HG03060 (cell line): ENCODE measurements around the gene TOR4A.

ENCODE experiments used
- ATAC-seq: cut with Tn5 transposase; IDR thresholded peaks from one replicate; pipeline ENCODE4 v1.9.1; 2021; ENCODE audit warnings: low read depth, moderate number of reproducible peaks; ENCODE audit not compliant: unreplicated experiment

Gene TOR4A

DNA sequence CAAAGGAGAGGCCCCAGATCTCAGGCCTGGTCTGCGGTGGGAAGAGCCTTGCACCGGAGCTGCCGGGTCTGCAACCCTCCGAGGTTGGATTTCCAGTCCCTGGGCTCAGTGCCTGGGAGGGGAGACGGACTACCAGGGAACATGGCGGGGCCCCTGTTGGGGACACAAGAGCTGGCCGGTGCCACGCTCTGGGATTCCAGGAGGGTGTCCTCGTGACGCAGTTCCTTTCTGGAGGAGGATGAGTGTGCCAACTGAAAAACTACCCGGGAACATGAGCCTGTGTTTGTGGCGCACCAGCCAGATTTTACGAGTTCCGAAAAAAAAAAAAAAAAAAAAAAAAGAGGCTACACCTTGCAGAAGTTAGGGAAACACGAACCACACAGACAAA, 15.6 kb downstream of the TOR4A start:
- no peak for ATAC-seq

GRCh38 chr9:137293482-137294090, 16.1 kb downstream of the TOR4A start:
- ATAC-seq = no peak

GRCh38 chr9:137294091-137294680, 16.7 kb downstream of the TOR4A start:
- ATAC-seq = no peak

- no peak for ATAC-seq
These were observed 17.2 kb downstream of the TOR4A start for GRCh38 chr9:137294681-137295237.

- no peak for ATAC-seq
These were observed 17.8 kb downstream of the TOR4A start for GRCh38 chr9:137295238-137295811.

- no peak for ATAC-seq
These were observed 18.5 kb downstream of the TOR4A start for GRCh38 chr9:137295849-137296669.

DNA sequence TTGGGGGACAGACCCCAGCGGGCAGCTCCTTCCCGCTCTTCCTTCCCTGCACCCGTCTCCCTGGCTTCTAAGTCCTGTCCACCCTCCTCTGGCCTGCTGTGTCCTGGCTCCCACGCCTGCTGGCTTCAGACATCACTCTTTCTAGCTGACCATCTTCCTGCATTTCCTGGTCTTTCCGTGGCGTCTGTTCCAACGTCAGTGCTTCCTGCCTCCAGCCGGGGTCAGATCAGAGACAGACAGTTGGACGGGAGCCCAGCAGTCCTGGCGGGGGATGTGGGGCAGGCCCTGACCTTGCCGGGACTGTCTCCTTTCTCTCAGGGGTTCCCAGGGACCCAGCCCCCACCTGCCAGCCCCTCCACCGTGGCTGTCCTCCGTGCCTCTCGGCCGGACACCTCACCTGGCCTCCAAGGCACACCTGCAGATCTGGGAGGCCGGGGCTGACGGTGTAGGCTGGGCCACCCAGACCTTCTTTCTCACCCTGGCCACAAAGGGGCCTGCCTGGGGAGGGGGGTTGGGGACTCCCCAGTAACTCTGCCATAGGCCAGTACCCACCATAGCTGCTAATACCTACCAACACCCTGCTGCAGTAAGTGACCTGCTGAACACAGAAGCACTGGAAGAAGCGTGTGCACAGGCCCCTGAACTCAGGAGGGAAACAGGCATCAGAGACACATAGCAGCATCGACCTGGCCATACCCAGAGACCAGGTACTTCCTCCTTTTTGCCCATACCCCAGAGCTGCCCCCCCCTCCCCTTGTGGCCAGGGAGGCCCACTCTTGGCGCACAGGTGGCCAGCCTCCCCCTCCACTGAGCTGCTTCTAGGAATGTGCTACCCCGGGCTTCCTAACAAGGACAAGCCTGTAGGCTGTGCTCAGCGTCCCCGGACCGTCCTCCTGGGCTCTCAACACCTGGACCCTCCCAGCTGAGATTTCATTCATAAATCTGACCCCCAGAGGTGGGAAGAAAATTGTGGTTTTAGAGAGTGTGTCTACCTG, 19.4 kb downstream of the TOR4A start:
- ATAC-seq = no peak

GRCh38 chr9:137297966-137298365, 20.4 kb downstream of the TOR4A start:
- no peak for ATAC-seq

GRCh38 chr9:137298401-137299202, 21.1 kb downstream of the TOR4A start:
- no peak for ATAC-seq

GRCh38 chr9:137299203-137299565, 21.7 kb downstream of the TOR4A start:
- no peak for ATAC-seq

DNA sequence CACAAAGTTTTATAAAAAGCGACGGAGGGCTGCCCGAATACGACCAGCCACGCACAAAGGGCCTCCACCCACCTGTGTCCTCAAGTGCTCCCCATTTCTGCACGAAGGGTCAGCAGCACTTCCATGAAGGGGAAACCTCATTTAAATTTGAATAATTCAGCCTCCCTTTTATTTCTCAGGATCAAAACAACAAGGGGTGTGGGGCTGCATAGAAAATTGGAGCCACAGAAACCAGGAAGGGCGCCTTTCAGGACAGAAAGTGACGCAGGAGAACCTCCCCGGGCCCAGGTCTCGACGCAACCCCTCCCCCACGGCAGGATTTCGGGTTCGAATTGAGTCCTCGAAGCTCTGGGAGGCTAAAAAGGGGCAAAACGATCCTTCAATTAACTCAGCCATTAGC, 22.4 kb downstream of the TOR4A start:
- ATAC-seq = no peak

DNA sequence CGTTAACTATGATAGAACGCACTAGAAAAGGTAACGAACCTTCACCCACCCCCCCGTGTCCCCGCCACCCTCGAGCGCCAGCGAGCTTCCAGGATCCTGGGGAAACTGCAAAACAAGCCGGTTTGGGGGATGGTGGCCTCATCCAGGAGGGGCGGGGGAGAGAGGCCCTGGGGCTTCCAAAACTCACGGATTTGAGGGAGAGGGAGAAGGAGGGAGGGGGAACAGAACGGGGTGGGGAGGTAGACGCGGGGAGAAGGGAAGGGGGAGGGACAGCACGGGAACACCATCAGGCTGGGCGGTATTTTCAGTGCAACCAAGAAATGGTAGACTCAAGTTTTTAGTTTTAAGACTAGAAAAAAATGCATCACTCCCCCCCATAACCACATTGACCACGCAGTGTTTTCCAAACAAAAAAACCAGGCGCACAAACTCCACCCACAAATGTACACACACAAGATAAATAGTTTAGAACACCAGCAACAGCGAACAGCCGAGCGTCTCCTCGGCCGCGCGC, 23.1 kb downstream of the TOR4A start:
- ATAC-seq = no peak

GRCh38 chr9:137301081-137301947, 23.8 kb downstream of the TOR4A start:
- ATAC-seq = no peak

GRCh38 chr9:137302118-137302448, 24.6 kb downstream of the TOR4A start, which contains the start of gene NRARP:
TSS of gene NRARP (minus strand) at chr9:137302271. CDS start at chr9:137301928, 343 bp downstream.
- ATAC-seq = no peak

DNA sequence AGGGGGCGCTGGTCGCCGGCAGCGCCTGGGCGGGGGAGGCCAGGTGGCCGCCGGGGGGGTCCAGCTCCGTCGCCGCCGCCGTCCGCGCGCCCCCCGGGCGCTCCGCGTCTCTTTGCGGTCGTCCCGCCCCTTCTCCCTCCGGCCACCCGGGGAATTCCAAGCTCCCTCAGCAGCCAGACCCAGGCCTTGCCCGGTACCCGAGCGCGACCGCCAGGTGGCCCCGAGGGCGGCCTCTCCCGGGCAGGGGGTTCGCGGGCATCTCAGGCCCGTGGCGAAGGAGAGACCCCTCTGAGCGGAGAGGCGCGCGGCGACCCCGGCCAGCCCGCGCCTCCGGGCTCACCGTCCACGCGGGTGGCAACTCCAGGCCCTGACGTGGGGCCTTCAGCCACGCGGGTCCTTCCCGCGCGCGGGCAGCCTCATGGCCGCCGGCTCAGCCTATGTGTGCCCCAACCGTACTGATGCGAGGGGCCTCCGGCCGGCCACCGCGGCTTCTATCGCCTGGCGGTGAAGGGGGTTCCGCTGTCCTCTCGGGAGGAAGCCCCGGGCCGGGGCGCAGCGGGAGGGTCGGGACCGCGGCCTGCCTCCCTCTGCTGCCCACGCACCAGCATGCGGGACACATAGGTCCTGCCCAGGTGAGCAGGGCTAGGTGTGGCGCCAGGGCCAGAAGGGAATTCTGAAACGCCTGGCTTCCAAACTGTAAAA, 25.1 kb downstream of the TOR4A start:
- ATAC-seq = no peak

GRCh38 chr9:137303151-137303892, 25.8 kb downstream of the TOR4A start:
- no peak for ATAC-seq

DNA sequence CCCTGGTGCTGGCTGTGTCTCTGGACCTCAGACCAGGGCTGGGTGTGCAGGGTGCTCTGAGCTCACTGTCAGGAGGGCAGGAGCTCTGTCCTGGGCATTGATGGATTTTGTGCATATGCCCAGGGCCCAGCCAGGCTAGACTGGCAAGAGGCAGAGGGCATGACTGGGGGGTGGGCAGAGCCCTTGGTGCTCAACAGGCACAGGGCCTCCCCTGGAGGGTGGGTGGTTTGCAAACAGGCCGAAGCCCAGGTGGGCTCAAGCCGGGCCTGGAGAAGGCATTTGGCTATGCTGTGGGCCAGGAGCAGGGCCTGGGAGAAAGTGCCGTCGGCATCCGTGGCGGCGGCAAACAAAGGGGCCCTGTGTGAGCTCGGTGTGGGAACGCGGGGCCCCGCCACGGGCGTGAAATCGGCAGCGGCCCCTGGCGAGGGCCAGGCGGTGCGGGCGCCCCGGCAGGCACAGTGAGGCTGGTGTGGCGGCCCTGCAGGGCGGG, 26.4 kb downstream of the TOR4A start:
- ATAC-seq = no peak
